SH-SY5Y (cell line): ENCODE measurements around the gene COL18A1.

Experiments used
- GATA2 ChIP-seq: IDR thresholded peaks from 2 replicates; pipeline ENCODE4 v1.6.1; 2011; ENCODE audit warnings: mild to moderate bottlenecking, low read depth, low read length
- GATA3 ChIP-seq: IDR thresholded peaks from 2 replicates; pipeline ENCODE4 v1.6.1; 2011; ENCODE audit warnings: low read depth, mild to moderate bottlenecking, low read length, moderate library complexity

DNA sequence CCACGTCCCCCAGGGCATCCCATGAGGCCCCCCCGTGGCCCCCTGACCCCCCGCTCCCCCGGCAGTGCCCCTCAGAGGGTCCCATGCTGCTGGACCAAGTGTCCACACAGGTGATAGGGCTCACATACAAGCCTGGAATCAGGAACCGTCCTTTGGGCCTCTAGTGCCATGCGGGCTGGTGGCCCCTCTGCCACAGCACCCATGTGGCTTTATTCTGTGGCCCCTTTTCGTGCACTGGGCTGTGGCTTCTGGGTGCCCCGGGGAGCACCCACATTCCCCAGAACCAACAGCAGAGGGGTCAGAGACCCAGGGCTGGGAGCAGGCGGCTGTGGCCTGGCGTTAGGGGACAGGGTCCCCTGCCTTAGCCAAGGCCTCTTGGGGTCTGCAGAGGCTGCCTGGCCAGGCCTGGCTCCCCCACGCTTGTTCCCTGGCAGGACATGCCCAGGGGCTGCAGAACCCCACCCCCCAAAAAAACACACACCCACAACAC, 105.5 kb downstream of the COL18A1 start:
- no peak for TF ChIP-seq GATA2
- no peak for TF ChIP-seq GATA3
